Measurements from ENCODE around the gene TMEM272. TPM values are rescaled to one million over a fixed set of nuclear protein-coding genes. Genes with fewer than 3 reads are reported as not detected.

TMEM272 gene
- total RNA-seq, 1 experiment from 2014 or later, result not detected

DNA sequence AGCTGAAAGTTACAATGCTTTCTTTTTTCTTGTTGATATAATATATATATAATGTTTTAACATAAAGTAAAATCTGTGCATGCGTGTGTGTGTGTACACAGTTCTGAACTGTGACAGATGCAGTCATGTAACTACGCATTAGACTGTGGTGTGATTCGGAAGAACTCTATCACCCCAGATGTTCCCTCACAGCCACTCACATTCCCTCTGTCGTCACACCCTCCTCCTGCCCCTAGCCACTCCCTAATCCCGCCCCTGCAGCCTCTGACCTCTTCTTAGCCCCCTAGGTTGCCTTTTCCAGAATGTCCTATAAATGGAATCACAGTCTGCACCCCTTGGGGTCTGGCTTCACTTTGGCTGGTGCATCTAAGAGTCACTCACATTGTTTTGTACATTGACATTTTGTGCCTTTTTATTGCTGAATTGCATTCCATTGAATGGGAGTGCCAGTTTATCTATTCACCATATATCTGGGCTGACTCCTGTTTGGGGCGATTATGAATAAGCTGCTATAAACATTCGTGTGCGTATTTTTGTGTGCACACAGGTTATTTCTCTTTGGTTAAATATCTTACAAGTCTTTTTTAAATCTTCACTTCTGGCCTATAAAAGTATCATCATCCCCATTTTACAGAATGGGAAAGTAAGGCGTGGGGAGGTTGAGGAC, 61.4 kb downstream of the TMEM272 start:
- DNase-seq (ENCODE audit: extremely low read depth, low read depth), result no peak

DNA sequence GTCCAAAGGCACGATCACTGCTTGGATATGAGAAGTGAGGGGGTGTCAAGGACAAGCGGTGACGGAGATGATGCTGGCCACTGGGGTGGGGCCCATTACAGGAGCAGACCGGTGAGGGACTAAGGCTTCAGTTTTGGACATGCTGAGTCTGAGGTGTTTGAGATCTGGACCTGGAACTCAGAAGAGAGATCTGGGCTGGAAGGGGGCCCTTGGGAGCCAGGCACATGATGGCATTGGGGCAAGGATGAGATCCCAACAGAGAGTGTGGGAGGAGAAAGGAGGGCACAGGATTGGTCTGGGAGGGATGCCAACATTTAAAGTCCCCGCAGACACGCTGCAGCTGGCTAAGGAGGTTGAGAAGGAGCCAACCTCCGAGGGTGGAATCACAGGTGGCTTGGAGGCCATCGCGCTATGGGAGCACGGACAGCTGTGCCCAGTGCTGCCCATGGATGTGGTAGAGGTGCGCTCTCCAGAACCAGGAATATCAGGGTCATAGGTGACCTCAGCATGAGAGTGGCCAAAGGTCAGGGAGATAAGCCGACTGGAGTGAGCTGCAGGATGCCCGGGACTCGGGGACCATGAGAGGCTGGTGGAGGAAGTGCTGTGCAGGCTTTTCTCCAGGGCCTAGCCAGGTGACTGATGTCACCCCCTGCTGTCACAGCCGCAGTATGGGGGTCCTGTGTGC, 62.8 kb downstream of the TMEM272 start:
- no peak for DNase-seq (ENCODE audit: extremely low read depth, low read depth)

DNA sequence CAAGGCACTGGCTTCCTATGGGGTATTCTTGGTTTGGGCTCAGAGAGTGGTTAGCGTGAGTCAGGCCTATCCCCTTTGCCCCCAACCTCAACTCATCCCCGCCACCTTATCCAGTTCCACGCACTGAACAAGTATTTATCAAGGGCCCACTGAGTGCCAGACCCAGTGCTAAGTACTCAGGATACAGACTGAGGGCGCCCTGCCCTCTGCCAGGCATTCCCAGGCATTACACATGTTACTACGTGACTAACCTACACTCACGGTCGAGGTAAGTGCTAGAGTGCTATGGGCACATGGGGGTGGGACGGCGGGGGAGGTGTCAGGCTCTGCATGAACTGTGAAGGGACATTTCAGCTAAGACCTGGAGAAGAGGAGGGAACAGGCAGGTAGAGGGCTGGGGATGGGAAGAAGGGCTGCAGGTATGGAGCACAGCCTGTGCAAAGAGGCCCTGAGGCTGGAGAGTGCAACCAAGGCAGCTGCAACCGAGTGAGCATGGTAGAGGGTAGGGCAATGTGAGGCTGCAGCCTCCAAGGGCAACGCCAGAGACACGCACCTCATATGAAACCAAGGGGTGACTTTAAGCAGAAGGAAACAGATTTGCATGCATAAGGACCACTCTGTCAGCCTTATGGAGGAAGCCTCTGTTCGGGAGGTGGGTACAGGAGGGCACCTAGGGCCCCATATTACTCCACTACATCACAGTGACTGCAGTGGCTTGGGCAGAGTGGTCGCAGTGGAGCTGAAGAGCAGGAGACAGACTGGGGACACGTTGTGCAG, 63.5 kb downstream of the TMEM272 start:
- DNase-seq (ENCODE audit: extremely low read depth, low read depth), result no peak

DNA sequence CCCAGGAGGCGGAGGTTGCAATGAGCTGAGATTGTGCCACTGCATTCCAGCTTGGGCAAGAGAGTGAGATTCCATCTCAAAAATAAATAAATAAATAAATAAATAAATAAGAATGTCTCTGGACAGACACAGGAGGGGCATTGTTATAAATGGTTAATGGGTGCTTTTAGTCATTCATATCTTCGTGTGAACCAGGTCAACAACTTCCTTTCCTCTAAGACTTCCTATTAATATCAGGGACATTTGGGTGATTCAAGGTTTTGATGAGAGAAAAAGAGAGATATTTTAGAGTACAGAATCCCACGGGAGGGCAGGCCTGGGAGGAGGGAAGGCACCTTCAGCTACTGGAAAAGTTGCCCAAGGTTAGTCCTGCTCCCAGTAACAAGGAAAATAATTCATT, 64.9 kb downstream of the TMEM272 start:
- no peak for DNase-seq (ENCODE audit: extremely low read depth, low read depth)

DNA sequence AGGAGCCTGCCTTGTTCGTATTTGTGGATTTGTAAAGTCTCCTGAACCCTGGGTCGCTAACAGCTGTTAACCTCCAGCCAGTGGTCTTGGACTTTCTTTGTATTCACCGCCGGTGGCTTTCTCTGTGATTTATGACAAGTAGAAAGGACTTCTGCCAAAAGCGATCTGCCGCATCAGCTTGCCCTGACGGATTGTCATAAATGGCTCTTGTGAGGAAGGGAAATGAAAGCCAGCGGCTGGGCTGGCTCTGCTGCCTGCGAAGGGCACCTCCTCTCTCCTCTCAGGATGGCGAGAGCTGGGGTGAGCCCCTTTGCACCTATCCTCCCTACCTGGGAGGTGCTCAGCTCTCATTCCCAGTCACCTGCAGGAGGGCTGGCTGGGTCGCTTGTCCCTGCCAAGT, 66.6 kb downstream of the TMEM272 start:
- DNase-seq (ENCODE audit: extremely low read depth, low read depth), result no peak

DNA sequence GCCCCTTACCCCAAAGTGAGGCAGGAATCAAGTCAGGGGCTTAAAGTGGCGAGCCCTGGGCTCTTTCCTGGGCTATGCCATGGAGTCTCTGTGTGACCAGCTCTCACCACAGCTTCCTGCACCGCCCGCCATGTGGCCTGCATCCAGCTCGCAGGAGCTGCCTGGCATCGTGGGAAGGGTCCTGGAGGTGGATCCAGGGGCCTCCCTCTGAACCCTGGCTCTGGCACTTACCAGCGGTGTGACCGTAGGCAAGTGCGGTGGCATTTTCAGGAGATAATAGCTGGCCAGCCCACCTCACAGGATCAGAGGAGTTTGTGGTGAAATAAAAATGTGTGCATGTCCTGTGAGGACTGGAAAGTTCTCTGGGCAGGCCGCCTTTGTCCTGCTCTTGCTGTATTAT, 67.1 kb downstream of the TMEM272 start:
- DNase-seq (ENCODE audit: extremely low read depth, low read depth), result no peak

DNA sequence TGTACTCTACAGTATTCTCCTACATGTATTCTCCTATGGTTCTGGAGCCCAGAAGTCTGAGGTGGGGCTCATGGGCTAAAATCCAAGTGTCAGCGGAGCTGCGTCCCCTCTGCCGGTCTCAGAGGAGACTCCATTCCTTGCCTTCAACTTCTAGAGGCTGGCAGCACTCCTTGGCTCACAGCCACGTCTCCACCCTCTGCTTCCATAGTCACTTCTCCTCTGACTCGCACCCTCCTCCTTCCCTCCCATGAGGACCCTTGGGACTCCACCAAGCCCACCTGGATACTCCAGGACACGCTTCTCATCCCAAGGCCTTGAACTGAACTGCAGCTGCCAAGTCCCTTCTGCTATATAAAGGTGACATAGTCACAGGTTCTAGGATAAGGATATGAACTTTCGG, 68.8 kb downstream of the TMEM272 start:
- no peak for DNase-seq (ENCODE audit: extremely low read depth, low read depth)

DNA sequence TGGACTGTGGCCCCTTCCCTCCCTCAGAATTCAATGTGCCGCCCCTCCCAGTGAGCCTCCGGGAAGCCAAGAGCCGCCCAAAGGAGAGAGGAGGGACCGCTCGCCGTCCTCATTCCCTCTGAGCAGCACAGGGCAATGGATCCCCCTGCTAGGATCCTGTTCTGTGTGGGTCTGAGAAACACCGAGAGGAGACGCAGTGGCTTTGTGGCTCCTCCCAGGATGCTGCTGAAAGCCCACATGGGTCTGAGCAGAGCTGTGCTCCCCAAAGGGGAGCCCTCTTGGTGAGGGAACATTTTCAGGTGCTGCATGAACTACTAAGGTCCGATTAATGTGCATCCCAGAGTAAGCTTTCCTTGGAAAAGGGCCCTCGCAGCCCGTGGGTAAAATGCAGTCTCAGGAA, 71.5 kb downstream of the TMEM272 start:
- no peak for DNase-seq (ENCODE audit: extremely low read depth, low read depth)

DNA sequence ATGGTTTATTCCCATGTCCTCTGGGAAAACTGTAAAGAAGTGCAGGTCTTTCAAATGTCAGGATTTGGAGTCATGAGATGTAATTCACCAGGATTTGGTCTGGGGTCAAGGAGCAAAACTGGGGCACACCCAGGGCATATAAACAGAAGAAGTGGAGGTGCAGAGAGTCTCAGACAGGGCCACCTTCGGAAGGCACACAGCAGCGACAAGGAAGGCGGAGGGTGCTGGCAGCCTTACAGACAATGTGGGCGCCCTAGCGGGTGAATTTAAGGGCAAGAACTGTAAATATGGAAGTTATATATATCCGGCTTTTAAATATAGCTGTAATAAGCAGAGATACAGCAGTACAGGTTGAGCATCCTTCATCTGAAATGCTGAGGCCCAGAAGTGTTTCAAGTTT, 72.2 kb downstream of the TMEM272 start:
- no peak for DNase-seq (ENCODE audit: extremely low read depth, low read depth)

DNA sequence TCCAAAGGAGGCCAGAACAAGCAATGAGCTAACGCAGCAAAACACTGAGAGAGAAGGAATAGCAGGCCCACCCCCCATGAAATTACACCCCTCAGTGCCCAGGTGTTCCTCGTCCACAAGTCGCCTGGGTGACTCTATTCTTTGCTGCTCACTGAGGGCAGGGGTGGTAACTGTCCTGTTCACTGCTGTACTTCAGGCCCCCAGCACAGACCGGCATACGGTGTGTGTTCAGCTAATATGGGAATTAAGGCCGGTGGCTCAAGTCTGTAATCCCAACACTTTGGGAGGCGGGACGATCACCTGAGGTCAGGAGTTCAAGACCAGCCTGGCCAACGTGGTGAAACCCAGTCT, 72.9 kb downstream of the TMEM272 start:
- DNase-seq (ENCODE audit: extremely low read depth, low read depth), result no peak

DNA sequence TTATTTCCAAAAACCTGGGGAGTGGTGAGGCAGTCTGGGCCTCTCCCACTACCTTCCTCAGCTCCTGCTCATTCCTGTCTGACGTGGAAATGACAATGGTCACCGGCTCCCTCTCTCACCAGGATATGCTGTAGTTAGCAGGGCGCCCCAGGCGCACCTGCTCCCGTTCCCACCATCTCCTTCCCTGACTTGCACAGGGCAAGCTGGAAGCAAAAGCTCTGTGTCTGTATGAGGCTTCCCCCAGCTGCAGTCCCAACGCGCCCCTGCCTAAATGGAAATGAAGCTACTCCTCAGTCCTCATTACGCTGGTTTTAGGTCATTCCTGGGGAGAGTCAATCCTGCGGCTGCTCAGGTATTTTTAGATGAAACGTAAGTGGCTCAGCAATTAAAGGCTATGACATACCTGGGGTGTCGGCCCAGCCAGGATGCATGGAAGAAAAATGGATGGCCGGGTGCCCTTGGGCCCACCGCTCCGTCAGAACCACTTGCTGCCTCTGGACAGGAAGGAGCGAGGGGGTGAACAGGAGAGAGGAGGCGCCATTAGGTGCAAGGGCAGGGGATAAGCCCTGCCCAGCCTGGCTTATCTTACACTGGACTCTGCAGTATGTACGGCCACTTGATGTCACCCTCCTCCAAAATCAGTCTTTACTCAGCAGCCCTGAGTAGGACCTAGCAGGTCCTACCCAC, 73.4 kb downstream of the TMEM272 start:
- no peak for DNase-seq (ENCODE audit: extremely low read depth, low read depth)

DNA sequence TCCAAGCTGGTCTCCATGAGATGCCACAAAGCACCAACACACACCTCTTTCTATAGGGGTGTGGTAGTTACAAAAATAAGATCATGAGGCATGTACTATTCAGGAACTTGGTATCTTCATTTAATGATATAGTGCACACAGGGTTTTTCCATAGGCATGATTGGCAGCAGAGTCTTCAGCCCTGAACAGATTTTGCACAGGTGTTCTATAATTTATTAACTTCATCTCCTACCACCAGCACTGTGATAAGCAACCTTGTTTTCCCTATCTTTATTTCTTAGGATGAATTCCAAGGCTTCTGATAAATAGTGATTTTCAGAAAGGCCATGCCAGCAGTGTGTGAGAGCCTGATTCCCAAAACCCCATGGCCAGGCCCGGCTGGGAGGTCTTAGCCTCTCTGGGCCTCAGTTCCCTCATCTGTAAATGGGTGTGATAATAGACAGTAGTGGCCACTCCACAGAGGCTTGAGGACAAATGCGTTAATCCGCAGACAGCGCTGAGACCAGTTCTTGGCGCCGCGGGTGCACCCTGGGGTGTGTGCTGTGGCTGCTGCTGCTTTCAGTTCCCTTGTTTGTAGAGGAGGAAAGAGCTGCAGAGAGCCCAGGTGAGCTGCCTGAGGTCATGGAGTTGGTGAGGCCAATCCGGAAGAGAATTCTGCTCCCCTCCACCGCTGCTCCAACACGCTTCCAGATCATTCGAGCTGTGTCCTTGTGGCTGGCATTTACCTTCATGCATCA, 74.1 kb downstream of the TMEM272 start:
- DNase-seq (ENCODE audit: extremely low read depth, low read depth), result no peak

DNA sequence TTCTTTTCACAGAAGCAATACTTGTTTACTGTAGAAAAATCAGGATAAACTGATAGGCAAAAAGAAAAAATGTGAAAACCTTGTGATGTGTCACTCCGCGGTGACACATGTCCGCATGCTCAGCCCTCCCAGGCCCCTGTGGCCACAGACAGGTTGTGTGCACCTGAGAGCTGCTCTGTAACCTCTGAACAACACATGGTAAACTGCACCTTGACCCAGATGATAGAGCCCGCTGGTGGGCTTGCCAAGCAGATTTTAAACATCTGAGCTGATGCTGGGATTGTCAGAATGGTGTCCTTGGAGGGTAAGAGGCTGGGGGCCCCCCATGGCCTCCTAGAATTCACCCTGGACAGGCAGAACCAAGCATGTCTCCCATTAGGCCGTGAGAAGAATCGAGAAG, 74.8 kb downstream of the TMEM272 start:
- no peak for DNase-seq (ENCODE audit: extremely low read depth, low read depth)

DNA sequence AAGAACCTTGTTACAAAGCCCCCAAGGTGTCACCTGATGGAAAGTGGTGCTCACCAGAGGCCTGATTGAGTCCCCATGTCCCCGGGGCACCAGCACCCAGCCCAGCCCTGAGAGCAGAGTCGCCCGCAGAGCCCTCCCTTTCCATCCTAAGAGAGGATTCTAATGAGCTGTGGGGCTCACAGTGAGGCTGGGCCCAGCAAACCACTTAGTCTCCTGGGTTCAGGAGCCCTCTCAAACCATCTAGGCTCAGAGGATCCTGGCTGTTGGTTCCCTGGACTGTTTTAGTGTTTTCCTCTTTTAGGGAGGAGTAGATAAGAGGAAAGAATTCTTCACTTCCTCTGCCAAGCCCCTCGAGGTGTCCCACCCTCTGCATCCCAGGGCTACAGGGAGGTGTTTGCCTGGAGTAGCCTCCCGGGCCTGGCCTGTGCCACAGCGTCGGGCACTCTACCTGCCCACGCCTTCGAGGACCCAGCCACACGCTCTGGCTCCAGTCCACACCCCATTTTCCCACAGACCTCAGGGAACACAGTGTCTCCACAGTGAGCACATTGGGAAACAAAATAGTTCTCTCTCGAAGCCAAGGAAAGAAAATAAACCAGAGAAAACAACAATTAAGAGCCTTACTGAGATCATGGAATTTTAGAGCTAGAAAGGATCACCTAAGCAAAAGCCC, 75.4 kb downstream of the TMEM272 start:
- no peak for DNase-seq (ENCODE audit: extremely low read depth, low read depth)

DNA sequence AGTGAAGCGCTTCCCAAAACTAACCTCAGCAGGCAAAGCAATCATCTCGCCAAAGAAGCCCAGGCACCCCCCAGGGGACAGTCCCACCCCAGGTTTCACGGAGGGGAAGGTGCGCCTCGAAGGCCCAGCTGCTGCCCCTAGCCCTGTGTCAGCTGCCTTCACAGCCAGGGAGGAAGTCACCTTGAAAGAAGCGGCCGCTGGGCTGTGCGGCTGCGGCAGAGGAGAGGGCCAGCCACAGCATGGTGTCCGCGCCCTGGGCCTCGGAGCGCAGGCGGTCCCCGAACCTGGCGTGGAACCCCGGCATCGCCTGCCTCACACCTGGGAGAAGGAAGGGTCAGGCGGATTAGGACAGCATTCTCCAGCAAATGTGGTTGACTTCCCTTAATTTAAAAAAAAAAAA, 76.0 kb downstream of the TMEM272 start:
- DNase-seq (ENCODE audit: extremely low read depth, low read depth), result no peak

DNA sequence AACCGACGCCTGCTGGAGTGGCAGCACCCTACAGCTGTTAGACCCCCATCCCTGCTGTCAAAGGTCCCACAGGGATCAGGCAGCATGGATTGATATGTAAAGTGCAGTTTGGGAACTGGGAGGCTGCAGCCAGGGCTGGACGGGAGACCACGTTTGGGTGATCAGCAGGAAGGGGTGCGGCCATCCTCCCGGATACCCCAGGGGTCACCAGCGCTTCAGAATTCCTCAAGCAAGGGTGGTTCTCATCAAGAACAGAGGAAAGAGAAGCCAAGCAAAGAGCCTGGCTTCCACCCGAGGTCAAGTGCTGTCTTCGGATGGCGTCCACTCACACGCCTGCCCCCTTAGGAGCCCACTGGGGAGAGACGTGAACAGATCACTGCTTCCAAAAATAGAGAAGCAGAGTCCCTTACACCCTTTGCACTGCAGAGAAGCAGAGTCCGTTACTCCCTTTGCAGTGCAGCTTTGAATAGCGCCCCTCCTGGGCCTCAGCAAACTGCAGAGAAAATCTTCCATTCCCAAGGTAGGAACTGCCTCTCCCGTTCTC, 76.5 kb downstream of the TMEM272 start:
- DNase-seq (ENCODE audit: extremely low read depth, low read depth), result no peak

DNA sequence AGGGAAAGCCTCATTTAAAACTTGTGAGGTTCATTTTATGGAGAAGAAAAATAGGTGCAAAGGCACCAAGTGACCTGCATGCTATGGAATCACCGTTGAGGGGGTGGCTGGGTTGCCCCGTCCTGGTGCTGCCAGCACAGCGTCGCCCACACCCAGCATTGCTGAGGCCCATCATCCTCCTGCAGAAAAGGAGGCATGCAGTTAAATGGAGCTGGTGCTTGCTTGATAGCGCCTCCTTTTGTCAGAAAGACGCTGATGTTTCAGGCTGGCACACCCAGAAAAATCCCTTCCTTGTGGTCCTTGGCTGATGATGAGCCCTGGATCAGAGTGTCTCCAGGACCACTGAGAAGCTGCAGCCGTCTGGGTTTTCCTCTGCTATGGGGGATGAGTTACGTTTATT, 77.9 kb downstream of the TMEM272 start:
- no peak for DNase-seq (ENCODE audit: extremely low read depth, low read depth)

DNA sequence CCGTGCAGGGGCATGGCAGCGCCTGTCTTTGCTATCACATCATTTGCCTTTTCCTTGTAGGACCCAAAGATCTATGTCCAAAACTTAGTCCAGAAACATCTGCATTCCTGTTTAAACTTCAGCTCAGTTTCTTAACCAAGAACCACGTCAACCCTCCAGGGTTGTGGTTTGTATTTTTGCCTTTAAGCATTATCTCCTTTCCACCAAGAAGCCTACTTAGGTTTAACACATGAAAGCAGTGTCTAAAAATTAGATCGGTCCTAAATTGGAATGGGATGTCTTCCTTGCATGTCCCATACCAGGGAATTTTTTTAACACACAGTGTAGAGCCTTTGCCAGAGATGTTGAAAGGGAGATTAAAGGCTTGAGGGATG, 79.8 kb downstream of the TMEM272 start:
- no peak for DNase-seq (ENCODE audit: extremely low read depth, low read depth)

DNA sequence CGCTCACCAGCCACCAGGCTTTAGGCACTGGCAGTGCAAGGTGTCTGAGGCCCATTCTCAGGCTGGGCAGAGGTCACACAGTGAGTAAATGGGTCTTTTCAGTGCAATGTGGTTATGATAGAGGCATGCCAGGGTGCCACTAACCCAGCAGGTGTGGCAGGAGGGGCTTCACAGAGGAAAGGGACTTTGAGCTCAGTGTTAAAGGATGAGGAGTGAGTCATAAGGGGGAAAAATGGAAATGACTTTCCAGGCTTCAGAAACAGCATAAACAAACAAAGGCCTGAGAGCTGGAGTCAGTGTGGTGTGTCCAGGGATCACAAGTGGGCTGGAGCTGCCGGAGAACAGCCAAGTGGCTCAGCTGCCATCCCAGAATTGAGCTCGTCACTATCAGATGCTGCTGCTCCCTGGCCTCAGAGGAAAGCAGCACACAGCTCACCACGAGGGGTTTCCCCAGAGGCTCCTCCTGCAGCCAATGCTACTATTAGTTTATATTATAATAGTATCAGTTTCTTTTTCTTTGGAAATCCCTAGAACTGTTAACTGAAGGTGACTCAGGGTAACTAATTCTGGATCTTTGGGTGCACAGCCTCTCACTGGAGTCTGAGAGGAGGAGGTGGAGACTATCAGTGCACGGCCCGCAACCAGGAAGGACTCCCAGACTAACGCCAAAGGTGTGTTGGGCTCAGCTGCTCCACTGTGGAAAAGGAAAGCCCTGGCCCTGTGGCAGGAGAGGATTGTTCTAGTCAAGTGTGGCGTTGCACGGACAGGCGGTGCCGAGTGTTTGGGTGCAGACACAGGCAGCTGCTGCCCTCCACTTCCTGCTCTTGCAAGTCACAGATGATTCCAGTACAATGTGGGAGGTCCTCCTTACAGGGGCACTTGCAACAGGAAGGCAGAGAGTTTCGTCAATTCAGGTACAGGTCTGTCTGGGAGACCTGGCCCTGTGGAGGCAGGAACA, 80.5 kb downstream of the TMEM272 start:
- no peak for DNase-seq (ENCODE audit: extremely low read depth, low read depth)

Measured in NCI-H460 (cell line).